HG02973 (cell line): ENCODE results near the gene PTEN.

Experiments used
- ATAC-seq: cut with Tn5 transposase; IDR thresholded peaks from one replicate; pipeline ENCODE4 v1.9.1; 2021; ENCODE audit warnings: moderate library complexity; ENCODE audit not compliant: unreplicated experiment

The PTEN gene

GRCh38 chr10:87915989-87916388, 52.6 kb downstream of the PTEN start:
- ATAC-seq: no peak

GRCh38 chr10:87916515-87916914, 53.1 kb downstream of the PTEN start:
- no peak for ATAC-seq

- no peak for ATAC-seq
Measured at GRCh38 chr10:87918254-87918859, 54.9 kb downstream of the PTEN start.

- ATAC-seq: no peak
Measured at GRCh38 chr10:87920538-87920937, 57.1 kb downstream of the PTEN start.

GRCh38 chr10:87921931-87922688, 58.7 kb downstream of the PTEN start:
- no peak for ATAC-seq

- ATAC-seq: no peak
Measured at GRCh38 chr10:87923233-87923632, 59.8 kb downstream of the PTEN start.

- no peak for ATAC-seq
Measured at GRCh38 chr10:87925570-87925969, 62.1 kb downstream of the PTEN start.

- ATAC-seq: no peak
Measured at GRCh38 chr10:87927091-87927490, 63.7 kb downstream of the PTEN start.

GRCh38 chr10:87928996-87929395, 65.6 kb downstream of the PTEN start:
- no peak for ATAC-seq

- ATAC-seq: no peak
Measured at GRCh38 chr10:87930141-87930540, 66.7 kb downstream of the PTEN start.

- no peak for ATAC-seq
Measured at GRCh38 chr10:87930934-87931835, 67.8 kb downstream of the PTEN start.

GRCh38 chr10:87931836-87932230, 68.4 kb downstream of the PTEN start:
- no peak for ATAC-seq

- ATAC-seq: no peak
Measured at GRCh38 chr10:87935290-87936141, 72.1 kb downstream of the PTEN start.

- no peak for ATAC-seq
Measured at GRCh38 chr10:87940210-87940609, 76.8 kb downstream of the PTEN start.

- no peak for ATAC-seq
Measured at GRCh38 chr10:87942884-87943527, 79.6 kb downstream of the PTEN start.

- no peak for ATAC-seq
Measured at GRCh38 chr10:87945984-87946383, 82.6 kb downstream of the PTEN start.

- no peak for ATAC-seq
Measured at GRCh38 chr10:87952612-87953011, 89.2 kb downstream of the PTEN start.

- no peak for ATAC-seq
Measured at GRCh38 chr10:87956055-87956454, 92.6 kb downstream of the PTEN start.

- ATAC-seq: no peak
Measured at GRCh38 chr10:87957702-87958101, 94.3 kb downstream of the PTEN start.

- ATAC-seq: no peak
Measured at GRCh38 chr10:87960230-87960629, 96.8 kb downstream of the PTEN start.
